Erythroblast (primary cell): ENCODE results near the gene EPHB3.

Experiments
- GATA1 ChIP-seq: IDR thresholded peaks from 2 replicates; pipeline ENCODE4 v1.6.1; 2011; ENCODE audit warnings: low read depth, mild to moderate bottlenecking, control low read depth, low read length, moderate library complexity
- POLR2A ChIP-seq: IDR thresholded peaks from 2 replicates; pipeline ENCODE4 v1.6.1; 2011; ENCODE audit warnings: mild to moderate bottlenecking, low read length

DNA sequence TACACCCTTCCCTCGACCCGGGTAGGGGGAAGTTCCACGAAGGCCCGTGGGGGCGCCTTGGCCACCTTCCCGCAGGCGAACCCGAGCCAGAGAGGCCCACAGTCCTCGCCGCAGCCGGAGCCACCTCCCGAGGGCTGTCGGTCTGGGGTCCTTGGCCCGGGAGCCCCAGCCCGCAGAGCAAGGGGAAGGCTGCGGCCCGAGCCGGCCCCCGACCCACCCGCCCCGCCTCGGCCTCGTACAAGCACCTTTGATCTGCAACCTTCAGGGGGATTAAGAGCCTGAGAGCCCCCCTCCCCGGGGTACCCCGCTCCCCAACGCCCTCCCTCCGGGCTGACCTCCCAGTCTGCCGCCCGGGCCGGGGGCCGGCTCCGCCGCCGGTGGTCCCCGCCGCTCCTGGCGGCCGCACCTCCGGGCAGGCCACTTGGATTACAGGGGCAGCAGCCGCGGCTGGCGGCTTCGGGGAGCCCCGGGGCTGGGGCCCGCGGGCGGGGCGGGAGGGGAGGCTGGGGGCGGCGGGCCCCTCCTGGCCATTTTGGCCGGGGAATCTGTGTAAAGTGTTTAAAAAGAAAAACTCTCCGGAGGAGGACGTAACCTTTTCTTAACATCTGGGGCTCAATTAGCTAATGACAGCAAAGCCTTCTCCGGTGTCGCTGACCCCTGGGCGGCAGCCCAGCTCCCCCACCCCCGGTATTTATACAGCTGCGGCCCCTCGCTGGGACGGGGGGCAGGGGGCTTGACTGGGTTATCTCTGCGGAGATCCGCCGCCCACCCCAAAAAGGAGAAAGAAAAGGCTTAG lies 40.2 kb downstream of the EPHB3 start:
- TF ChIP-seq POLR2A, result no peak
- TF ChIP-seq GATA1, result no peak
